Vagina (tissue), 2 donors: ENCODE measurements around the gene C2orf68. TPM values are rescaled to one million over a fixed set of nuclear protein-coding genes. Genes with fewer than 3 reads are reported as not detected.
"Not testable (repeated sequence)": the region's sequence is repeated elsewhere in the genome, so short reads cannot be mapped to it uniquely, and the experiment has no call there.

Source experiments
- DNase-seq, 2 donors: peaks; one replicate each; pipeline ENCODE4 v3.0.0-alpha.2; 2017; ENCODE audit errors: extremely low spot score in 2 of 2
- H3K27ac ChIP-seq: fragments of 200-600 bp; sonication (generic); one replicate; pipeline ENCODE4 v1.5.1; 2019
- H3K27me3 ChIP-seq: fragments of 200-600 bp; sonication (generic); one replicate; pipeline ENCODE4 v1.5.1; 2019
- H3K36me3 ChIP-seq, 2 donors: fragments of 200-600 bp; sonication (generic); one replicate each; pipeline ENCODE4 v1.5.1; 2017 to 2019
- H3K4me1 ChIP-seq: fragments of 200-600 bp; sonication (generic); one replicate; pipeline ENCODE4 v1.5.1; 2019
- H3K4me3 ChIP-seq, 2 donors: fragments of 200-600 bp; sonication (generic); 1 replicate in 1 of 2; 2 replicates in 1 of 2; pipeline ENCODE4 v1.5.1; 2016 to 2019
- H3K9me3 ChIP-seq: fragments of 200-600 bp; sonication (generic); one replicate; pipeline ENCODE4 v1.5.1; 2019
- POLR2A ChIP-seq, 2 donors: fragments of 450-650 bp; IDR thresholded peaks; one replicate each; pipeline ENCODE4 v1.6.1; 2017; ENCODE audit warnings: antibody characterized with exemption in 2 of 2, mild to moderate bottlenecking in 2 of 2, moderate library complexity in 2 of 2
- POLR2AphosphoS5 ChIP-seq, 2 donors: sonication (generic); formaldehyde crosslinking; IDR thresholded peaks; one replicate each; pipeline ENCODE4 v1.9.0; 2017; ENCODE audit warnings: antibody characterized with exemption in 2 of 2, mild to moderate bottlenecking in 2 of 2, low read depth in 1 of 2; ENCODE audit not compliant: insufficient read depth in 1 of 2
- intact Hi-C: fragments of 100-400 bp; cut with DNase I; formaldehyde crosslinking; loops from one replicate; pipeline ENCODE4 v1.15.1; 2023
- total RNA-seq: library from RNA; depleted of rRNA; stranded (reverse); fragments of >200 nt; gene quantifications from one replicate; pipeline ENCODE4 v1.2.3, GENCODE V29; 2016
- TF ChIP-seq, protein P1 (sequence below), 3 experiments: fragments of 450-650 bp in 2 of 3; fragments of 200-600 bp in 1 of 3; sonication (generic) in 1 of 3; IDR thresholded peaks; one replicate each; pipeline ENCODE4 v1.5.1; 2017 to 2019; ENCODE audit warnings: antibody characterized with exemption in 3 of 3, mild to moderate bottlenecking in 2 of 3, moderate library complexity in 2 of 3

C2orf68 gene
- total RNA-seq, 1 donor from 2014 or later = 12.0 TPM

DNA sequence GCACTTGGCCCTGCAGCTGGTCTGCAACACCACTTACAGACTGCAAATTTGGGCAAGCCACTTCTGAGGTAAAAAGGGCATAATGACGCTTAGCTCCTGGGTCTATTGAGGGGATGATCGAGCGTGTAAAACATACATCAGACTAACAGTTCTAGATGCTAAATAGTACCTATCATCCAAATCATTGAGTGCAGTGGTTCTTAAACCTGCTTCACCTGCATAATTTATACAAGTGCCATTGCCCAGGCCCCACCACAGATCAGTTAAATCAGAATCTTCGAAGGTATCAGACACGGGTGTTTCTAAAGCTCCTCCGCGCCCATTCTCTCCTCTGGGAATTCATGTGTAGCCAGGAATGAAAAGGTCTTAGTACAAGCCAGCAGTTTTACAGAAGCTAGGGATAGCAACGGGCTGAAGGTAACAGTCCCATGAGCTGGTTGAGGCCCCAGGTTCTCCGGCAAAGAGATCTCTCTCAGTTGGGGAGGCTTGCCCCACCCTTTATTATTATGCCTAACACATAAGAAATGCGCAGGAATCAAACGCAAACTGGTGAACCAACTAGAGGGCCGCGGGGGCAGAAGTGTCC is 17.1 kb downstream of the C2orf68 start:
- H3K9me3 ChIP-seq = no peaks in the 10 kb centered on the region
- H3K4me3 ChIP-seq = peak overlapping the region; percentile 85 to 95
- H3K4me1 ChIP-seq = peaks cover 48% of the 10 kb centered on the region
- TF ChIP-seq POLR2AphosphoS5 (IDR thresholded peaks at IDR 0.05; ENCODE audit: insufficient read depth in 1 of 2, low read depth in 1 of 2) = no peak
- no peak for TF ChIP-seq POLR2A (IDR thresholded peaks at IDR 0.05)
- TF ChIP-seq, protein P1, sequence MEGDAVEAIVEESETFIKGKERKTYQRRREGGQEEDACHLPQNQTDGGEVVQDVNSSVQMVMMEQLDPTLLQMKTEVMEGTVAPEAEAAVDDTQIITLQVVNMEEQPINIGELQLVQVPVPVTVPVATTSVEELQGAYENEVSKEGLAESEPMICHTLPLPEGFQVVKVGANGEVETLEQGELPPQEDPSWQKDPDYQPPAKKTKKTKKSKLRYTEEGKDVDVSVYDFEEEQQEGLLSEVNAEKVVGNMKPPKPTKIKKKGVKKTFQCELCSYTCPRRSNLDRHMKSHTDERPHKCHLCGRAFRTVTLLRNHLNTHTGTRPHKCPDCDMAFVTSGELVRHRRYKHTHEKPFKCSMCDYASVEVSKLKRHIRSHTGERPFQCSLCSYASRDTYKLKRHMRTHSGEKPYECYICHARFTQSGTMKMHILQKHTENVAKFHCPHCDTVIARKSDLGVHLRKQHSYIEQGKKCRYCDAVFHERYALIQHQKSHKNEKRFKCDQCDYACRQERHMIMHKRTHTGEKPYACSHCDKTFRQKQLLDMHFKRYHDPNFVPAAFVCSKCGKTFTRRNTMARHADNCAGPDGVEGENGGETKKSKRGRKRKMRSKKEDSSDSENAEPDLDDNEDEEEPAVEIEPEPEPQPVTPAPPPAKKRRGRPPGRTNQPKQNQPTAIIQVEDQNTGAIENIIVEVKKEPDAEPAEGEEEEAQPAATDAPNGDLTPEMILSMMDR (IDR thresholded peaks at IDR 0.05) = no peak
- H3K27ac ChIP-seq = peak overlapping the region; percentile 90
- DNase-seq = no peak
- peaks cover 0 to 17% of the 10 kb centered on the region in 2 donors for H3K36me3 ChIP-seq
- intact Hi-C loops = no loop called here
- no peaks in the 10 kb centered on the region for H3K27me3 ChIP-seq

DNA sequence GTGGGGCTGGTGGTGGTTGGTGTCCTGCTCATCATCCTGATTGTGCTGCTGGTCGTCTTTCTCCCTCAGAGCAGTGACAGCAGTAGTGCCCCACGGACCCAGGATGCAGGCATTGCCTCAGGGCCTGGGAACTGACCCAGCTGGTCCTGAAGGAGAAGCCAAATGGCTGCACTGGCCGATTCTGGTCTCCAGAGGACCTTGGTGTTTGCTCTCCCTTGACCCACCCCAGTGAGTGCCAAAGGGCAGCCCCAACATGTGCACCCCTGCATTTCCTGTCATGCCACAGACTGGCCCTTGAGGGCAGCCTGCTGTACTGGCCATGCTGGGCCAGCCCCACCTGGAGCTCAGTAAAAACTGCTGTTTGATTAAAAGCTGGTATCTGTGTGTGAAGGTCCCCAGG is 18.8 kb downstream of the C2orf68 start:
- TF ChIP-seq POLR2AphosphoS5 (IDR thresholded peaks at IDR 0.05; ENCODE audit: insufficient read depth in 1 of 2, low read depth in 1 of 2) = no peak
- TF ChIP-seq, protein P1 (IDR thresholded peaks at IDR 0.05) = no peak
- no peak for TF ChIP-seq POLR2A (IDR thresholded peaks at IDR 0.05)
- no peaks in the 10 kb centered on the region for H3K9me3 ChIP-seq
- H3K4me3 ChIP-seq = no peak overlapping the region
- H3K27ac ChIP-seq = no peak overlapping the region
- peaks cover 0 to 9% of the 10 kb centered on the region in 2 donors for H3K36me3 ChIP-seq
- no peaks in the 10 kb centered on the region for H3K27me3 ChIP-seq
- intact Hi-C loops = no loop called here
- H3K4me1 ChIP-seq = peaks cover 63% of the 10 kb centered on the region
- no peak for DNase-seq

DNA sequence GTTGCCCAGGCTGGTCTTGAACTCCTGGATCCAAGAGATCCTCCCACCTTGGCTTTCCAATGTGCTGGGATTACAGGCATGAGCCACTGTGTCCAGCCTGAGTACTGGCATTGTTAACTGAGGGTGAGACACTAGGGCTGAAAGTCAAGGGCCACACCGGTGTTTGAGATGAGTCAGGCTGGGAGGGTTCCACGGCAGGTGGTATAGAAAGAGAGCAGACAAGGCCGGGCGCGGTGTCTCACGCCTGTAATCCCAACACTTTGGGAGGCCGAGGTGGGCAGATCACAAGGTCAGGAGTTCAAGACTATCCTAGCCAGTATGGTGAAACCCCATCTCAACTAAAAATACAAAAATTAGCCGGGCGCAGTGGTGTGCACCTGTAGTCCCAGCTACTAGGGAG is 19.6 kb downstream of the C2orf68 start:
- DNase-seq, H3K9me3 ChIP-seq, H3K27me3 ChIP-seq, H3K4me3 ChIP-seq, intact Hi-C loops, H3K36me3 ChIP-seq, H3K27ac ChIP-seq: not testable (repeated sequence)
- H3K4me1 ChIP-seq = peaks cover 68% of the 10 kb centered on the region

DNA sequence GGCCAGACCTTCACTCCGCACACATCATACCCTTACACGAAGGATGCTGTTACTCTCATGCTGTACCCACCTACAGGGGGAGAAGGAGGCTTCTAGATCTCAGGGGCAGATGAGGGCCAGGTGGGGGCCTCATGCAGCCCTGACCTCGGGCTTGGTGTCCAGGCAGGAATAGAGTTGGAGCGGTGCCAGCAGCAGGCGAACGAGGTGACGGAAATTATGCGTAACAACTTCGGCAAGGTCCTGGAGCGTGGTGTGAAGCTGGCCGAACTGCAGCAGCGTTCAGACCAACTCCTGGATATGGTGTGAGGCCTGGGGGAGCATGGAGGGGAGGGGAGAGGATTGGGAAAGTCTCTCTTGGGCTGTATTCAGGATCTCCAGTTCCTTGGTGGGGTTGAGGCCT is 20.3 kb downstream of the C2orf68 start:
- TF ChIP-seq POLR2A (IDR thresholded peaks at IDR 0.05) = no peak
- TF ChIP-seq POLR2AphosphoS5 (IDR thresholded peaks at IDR 0.05; ENCODE audit: insufficient read depth in 1 of 2, low read depth in 1 of 2) = no peak
- TF ChIP-seq, protein P1 (IDR thresholded peaks at IDR 0.05) = no peak
- H3K36me3 ChIP-seq = no peaks in the 10 kb centered on the region
- peaks cover 68% of the 10 kb centered on the region for H3K4me1 ChIP-seq
- intact Hi-C loops = no loop called here
- H3K4me3 ChIP-seq = no peak overlapping the region
- peak overlapping the region; percentile 39 for H3K27ac ChIP-seq
- no peak for DNase-seq
- H3K9me3 ChIP-seq = no peaks in the 10 kb centered on the region
- no peaks in the 10 kb centered on the region for H3K27me3 ChIP-seq

DNA sequence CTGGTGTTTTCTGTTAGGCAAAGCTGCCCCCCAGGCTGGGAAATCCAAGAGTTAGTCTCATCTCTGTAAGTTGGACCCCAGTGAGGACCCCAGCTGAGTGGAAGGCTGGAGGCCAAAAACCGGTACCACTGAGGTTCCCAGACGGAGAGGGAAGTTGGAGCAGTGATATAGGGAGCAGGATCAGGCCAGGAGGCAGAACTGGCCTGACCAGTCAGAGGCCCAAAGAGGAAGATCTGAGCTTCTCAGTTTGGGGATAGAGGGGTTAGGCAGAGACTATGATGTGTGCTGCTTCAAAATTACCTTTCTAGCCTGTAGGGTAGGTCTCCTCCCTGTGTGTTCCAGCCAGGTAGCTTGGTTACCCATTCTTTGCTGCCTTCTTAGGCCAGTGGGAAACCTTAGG is 20.9 kb downstream of the C2orf68 start:
- no peak overlapping the region for H3K4me3 ChIP-seq
- no peaks in the 10 kb centered on the region for H3K9me3 ChIP-seq
- no peak for DNase-seq
- intact Hi-C loops = no loop called here
- peak overlapping the region; percentile 39 for H3K27ac ChIP-seq
- TF ChIP-seq, protein P1 (IDR thresholded peaks at IDR 0.05) = no peak
- no peak for TF ChIP-seq POLR2A (IDR thresholded peaks at IDR 0.05)
- no peak for TF ChIP-seq POLR2AphosphoS5 (IDR thresholded peaks at IDR 0.05; ENCODE audit: insufficient read depth in 1 of 2, low read depth in 1 of 2)
- H3K36me3 ChIP-seq = no peaks in the 10 kb centered on the region
- peaks cover 68% of the 10 kb centered on the region for H3K4me1 ChIP-seq
- H3K27me3 ChIP-seq = no peaks in the 10 kb centered on the region
